ENCODE data around the gene NTPCR. TPM values are rescaled to one million over a fixed set of nuclear protein-coding genes. Genes with fewer than 3 reads are reported as not detected.

The NTPCR gene
- total RNA-seq, 1 donor from 2014 or later: 52.2 TPM

DNA sequence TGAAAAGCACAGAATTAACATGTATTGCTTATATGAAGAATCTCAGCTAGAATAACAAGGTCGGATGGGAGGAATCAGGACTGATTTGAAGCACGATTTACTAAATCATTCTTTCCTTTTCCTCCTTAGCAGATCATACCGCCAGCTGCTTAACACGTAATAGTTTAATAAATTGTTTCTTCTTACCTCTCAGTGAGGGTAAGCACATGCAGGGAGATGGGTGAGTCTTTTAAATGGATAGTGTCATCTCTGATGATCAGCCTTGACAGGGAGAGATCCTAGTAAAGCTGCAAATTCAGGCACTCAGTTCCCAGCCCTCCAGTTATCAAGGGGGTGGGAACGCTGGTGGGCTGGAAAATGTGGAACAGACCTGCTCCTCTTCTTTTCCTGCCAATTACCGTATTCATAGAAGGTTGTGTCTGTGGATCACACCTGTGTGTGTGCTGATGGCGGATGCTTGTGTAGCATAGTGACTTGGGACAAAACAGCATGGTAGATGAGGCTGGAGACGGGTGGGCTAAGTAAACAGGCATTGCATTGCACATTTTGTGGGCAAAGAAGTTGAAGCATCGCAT lies 30.7 kb downstream of the NTPCR start:
- ATAC-seq (no peak), DNase-seq (no peak)
- intact Hi-C loops (cut with micrococcal nuclease): no loop called here

- DNase-seq: no peak
- peak; percentile 50 for ATAC-seq
- intact Hi-C loops (cut with micrococcal nuclease): no loop called here
These were observed 32.0 kb downstream of the NTPCR start for GRCh38 chr1:232982238-232982944.

GRCh38 chr1:232983375-232983774 lies 33.0 kb downstream of the NTPCR start:
- ATAC-seq: no peak
- intact Hi-C loops (cut with micrococcal nuclease): no loop called here

DNA sequence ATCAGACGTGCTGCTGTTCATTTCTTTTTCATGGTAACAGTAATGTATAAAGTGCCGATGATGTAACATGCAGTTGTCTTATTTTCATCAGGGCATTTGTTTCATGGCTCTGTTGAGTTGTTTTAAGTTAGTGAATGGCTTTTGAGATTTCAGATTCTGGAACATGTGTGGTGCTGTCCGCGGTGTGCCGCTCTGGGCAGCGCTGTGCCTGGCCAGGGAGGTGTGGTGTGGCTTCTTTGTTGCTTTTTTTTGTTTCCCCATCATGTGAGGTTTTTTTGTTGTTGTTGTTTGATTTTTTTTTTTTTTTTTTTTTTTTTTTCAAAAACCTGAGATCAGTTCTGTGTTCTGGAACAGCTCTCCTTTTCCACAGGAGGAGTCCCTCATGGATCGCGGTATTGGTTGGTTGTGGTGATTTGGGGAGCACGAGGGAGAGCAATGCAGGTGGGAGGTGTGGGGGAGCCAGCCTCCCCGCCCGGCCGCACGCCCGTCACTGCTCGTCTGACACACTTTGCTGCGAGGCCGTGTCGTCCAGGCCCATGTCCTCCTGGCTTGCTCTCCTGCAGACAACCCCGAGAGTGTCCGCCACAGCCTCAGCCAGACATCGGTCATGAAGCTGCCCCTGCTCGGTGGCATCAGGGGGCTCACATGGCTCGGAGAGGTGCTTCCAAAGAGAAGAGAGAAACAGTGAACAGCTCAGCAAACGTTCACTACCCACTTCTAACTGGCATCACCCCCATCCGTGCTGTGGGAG lies 33.6 kb downstream of the NTPCR start:
- no peak for DNase-seq
- intact Hi-C loops (cut with micrococcal nuclease): no loop called here
- no peak for ATAC-seq

More at GRCh38 chr1:232983375-232983774, 33.0 kb downstream of the NTPCR start:
- no peak for DNase-seq

DNA sequence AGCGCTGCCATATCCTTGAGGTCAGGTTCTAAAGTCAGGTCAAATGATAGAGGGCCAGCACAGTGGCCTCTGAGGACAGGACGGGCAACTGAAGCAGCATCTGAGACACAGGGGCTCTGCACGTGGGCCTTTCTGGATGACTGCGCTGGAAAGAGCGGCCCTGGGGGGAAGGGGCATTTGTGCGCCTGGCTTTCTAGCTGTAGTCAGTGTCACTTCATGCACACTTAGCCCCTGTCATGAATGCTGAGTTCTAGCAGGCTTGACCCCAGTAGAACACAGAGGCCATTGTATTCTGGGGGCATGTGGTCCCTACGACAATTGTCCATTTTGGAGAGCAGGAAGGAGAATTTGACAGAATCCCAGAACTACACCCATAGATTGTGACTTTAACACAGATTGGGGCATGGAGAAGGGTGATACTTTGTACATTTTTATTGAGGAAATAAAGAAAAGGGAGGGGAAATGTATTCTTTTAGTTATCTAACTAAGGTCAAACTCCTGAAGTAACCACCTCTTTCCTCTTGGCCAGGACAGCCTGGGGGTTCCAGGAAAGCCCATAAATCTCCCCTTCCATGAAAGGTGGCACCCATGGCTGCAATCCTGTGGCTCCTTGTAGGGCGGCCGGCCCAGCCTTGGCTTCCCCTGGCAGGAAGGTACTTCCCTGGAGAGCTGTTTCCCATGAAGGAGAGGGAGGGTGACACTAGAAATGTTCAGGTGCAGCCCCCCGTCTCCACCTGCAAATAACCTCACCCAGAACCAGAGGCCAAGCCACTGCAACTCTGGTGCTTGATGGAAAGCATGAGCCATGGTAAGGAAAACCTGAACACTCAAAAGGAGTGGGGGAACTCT lies 34.4 kb downstream of the NTPCR start:
- DNase-seq: no peak
- intact Hi-C loops (cut with micrococcal nuclease): no loop called here
- ATAC-seq: no peak

DNA sequence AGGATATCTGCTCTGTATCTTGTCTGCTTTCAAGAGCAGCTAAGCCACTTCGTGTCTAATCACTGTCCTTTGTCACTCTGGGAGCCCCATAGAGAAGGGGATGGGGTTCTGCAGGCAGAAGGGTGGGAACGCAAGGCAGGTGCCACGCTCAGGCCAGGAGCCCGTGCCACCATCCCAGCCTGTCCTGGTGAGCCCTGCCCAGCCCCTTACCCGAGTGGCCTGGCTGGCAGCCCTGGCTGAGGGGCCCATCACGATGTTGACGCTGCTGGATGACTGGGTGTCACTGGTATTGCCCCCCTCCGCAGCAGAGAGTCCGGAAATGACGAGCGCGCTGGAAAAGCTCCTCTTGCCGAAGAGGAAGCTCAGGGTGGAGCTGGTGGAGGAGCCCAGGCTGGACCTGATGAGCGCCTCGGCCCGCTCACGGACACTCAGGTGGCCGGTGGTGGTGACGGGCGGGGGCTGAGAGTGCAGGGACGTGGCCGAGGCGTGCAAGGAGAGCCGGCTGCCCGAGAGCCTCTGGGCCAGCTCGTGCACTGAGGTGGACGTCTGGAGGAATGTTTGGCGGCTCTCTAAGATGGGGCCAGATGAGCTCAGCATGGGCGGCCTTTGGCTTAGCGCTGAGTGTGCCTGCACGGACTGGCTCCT lies 35.6 kb downstream of the NTPCR start:
- intact Hi-C loops (cut with micrococcal nuclease): no loop called here
- ATAC-seq: no peak
- DNase-seq: no peak

DNA sequence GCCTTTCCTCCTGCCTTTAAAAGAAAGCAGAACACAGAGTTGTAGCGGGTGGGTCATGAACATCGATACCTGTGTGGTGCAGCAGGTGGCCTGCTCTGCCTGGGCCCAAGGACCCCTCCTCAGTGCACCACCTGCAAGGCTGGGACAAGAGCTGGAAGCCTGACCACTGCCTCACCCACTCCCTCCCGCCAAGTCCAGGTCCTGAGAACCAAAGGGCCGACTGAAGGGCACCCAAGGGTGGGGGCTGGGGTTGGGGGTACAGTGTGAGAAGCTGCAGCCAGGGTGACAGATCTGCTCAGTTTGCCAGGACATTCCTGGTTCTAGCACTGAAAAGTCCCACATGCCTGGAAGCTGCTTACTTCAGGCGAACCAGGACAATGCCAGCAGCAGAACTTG lies 36.1 kb downstream of the NTPCR start:
- intact Hi-C loops (cut with micrococcal nuclease): no loop called here
- DNase-seq (no peak), ATAC-seq (peak; percentile 40)

DNA sequence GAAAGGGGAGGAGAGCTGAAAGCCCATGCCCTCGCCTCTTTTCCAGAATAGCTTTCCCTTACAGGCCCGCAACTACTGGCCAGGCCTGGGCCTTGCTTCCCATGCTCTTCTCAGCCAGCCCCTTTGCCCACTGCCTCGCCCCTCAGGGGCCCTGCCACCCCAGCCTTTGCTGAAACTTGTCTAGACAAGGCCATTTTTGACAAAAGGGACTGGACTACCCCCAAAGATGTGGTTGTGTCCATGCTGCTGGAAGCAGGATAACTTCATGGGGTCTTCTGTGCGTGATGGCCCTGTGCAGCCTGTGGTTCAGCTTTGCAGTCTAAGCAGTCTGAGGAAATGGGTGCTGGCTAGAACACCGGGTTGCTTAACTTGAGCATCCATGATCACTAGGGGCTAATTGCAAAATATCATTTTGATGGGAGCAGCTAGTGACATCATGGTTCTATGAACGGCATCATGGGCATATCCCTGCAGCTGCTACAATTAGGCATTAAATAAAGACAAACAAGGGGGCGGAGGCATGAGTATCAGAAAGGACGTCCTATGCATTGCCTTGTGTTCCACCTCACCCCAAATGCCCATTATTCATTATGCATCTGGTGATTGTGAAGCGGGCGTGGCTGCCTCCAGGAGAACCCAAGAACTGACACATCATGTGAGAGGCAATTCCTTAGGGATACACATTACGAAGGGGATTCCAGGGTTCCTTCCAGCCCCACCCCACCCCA lies 36.8 kb downstream of the NTPCR start:
- DNase-seq: no peak
- no peak for ATAC-seq
- intact Hi-C loops (cut with micrococcal nuclease): no loop called here

DNA sequence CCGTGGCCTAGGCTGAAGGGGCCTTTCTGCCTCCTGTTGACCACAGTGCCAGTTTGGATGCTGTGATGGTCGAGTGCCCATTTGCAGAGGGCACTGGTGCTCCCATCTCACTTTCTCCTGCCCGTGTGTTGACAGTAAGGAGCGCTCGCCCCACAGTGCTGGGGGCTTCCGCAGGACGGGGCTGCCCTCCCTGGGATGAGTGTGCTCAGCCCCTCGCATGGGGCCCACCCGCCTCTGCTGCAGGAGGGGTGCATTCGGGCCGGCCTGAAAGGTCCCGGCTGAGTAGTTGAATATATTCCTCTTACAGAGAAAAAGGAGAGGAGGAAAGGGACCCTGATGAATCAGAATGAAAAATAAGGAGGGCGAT lies 37.3 kb downstream of the NTPCR start:
- intact Hi-C loops (cut with micrococcal nuclease): no loop called here
- ATAC-seq: no peak
- no peak for DNase-seq

GRCh38 chr1:232988572-232989040 lies 38.2 kb downstream of the NTPCR start:
- no peak for DNase-seq
- intact Hi-C loops (cut with micrococcal nuclease): no loop called here
- ATAC-seq: no peak

- DNase-seq: no peak
- ATAC-seq: no peak
- intact Hi-C loops (cut with micrococcal nuclease): no loop called here
These were observed 40.0 kb downstream of the NTPCR start for GRCh38 chr1:232990176-232991128.

GRCh38 chr1:232991238-232991637 lies 40.8 kb downstream of the NTPCR start:
- ATAC-seq (no peak), DNase-seq (no peak)
- intact Hi-C loops (cut with micrococcal nuclease): no loop called here

- peak; percentile 96 for ATAC-seq
- intact Hi-C loops (cut with micrococcal nuclease): no loop called here
- peak; percentile 53 for DNase-seq
These were observed 41.8 kb downstream of the NTPCR start for GRCh38 chr1:232992227-232992626.

DNA sequence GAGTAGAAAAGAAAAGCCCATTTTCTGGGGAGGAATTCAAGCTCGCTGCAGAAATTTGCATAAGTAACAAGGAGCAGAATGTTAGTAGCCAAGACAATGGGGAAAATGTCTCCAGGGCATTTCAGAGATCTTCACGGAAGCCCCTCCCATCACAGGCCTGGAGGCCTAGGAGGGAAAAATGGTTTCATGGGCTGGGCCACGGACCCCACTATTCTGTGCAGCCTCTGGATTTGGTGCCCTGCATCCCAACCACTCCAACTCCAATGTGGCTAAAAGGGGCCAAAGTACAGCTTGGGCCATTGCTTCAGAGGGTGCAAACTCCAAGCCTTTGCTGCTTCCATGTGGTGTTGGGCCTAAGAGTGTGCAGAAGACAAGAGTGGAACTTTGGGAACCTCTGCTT lies 43.1 kb downstream of the NTPCR start:
- ATAC-seq (no peak), DNase-seq (no peak)
- intact Hi-C loops (cut with micrococcal nuclease): no loop called here

GRCh38 chr1:232995189-232995588 lies 44.8 kb downstream of the NTPCR start:
- DNase-seq: no peak
- intact Hi-C loops (cut with micrococcal nuclease): no loop called here
- no peak for ATAC-seq

DNA sequence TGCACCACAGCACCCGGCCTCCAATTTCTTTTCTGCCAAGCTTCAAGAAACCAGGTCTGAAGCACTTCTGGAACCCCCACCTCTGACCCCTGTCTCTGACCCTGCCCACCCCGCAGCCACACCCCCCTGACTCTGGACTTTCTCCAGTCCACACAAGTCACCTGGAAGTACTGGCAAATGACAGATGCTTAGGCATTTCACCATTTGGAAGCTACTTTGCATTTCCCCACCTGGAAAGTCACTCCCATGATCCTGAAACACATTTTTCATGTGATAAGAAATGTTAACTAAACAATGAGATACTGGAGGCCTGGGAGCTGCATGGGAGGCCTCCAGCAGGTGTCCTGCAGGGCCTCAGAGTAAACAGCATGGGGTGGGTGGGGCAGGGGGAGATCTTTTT lies 45.7 kb downstream of the NTPCR start:
- intact Hi-C loops (cut with micrococcal nuclease): no loop called here
- ATAC-seq (no peak), DNase-seq (no peak)

DNA sequence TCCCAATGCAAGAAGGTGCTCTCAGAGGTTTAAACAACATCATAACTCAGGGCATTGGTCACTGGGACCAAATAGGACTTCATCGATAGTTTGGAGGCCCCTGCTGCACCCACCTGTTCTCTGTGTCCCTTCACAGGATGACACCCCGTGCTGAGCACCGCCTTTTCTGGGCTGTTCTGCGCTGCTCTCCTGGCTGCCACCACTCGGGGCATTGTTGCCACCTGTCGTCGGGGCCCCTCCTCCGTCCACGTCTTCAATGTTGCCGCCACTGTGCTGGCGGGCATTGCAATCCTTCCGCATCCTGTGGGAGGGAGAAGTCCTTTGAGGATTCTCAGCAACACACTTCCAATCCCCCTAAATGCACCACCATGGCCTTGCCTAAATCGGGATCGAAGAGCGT lies 47.7 kb downstream of the NTPCR start:
- no peak for DNase-seq
- intact Hi-C loops (cut with micrococcal nuclease): no loop called here

More for the DNA sequence above, 47.7 kb downstream of the NTPCR start:
- no peak for ATAC-seq

All from left ventricle myocardium superior (tissue), 1 donor.